GM19463 (cell line): Measurements from ENCODE around the gene LMTK2.
A peak's percentile ranks its signal among the peaks of the same experiment; 100 is the strongest.
"Not testable (repeated sequence)": the region's sequence is repeated elsewhere in the genome, so short reads cannot be mapped to it uniquely, and the experiment has no call there.

Experiments used
- ATAC-seq: cut with Tn5 transposase; IDR thresholded peaks from one replicate; pipeline ENCODE4 v1.9.1; 2021; ENCODE audit warnings: mild to moderate bottlenecking, moderate library complexity; ENCODE audit not compliant: unreplicated experiment

LMTK2 gene

DNA sequence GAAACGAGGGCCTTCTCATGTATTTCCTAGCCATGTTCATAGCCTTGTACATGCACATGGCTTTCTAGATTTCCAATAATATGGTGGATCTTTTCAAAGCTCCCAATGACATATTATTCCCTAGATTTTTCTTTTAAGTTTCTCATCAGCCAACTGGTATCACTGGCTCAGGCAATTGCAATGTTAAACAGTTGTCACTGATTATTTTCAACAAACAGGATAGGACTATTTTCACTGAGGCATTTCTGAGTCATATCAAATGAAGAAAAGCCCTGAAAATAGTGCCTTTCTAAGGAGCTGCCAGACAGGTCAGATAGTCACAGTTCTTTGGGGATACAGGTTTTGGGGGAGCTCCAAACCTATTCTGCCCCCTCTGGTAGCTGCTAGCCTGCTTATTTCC lies 4.5 kb upstream of the LMTK2 start:
- ATAC-seq, result no peak

DNA sequence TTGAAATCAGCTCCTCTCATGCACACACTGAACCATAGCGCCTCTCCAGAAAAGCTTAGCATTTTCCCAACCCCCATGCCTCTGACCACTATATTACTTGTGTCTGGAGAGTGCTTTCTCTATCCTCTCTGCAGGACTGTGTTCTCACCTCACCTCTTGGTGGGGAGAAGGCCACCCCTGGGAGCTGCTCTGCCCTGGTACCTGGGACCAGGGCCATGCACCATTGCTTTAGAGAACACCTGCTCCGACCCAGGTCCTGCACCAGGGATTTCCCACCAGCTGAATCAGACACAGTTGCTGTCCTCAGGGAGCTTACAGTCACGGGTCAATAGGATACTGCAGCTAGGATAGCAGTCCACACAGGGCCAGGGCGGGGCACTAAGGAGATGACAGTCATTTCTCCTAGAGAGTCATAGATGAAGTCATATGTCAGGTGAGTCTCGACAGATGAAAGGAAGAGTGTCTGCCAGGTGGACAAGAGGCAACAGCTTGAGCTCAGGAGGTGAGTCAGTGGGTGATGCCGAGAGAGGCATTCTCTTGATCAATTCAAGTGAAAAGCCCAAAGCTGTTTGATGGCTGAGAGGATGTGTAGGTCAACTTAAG lies 619 bp upstream of the LMTK2 start:
- ATAC-seq, result no peak

DNA sequence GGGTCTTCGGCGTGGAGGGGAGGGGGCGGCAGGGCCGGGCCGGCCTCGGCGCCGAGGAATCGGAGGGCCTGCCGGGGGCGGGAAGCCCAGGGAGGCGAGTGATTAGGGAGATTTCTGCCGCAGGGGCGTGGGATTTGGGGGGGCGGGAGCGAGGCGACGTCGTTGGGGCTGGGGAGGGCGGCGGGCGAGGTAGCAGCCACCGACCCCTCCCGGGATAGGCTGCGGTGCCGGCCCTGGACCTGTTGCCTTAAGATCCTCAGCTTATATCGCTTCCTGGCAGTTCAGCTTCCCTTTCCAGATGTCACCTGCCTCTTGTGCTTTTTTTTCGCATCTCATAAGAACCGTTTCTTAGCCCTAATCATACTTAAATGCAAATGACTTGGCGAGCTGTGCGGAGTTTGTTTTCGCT lies 655 bp downstream of the LMTK2 start:
- no peak for ATAC-seq

DNA sequence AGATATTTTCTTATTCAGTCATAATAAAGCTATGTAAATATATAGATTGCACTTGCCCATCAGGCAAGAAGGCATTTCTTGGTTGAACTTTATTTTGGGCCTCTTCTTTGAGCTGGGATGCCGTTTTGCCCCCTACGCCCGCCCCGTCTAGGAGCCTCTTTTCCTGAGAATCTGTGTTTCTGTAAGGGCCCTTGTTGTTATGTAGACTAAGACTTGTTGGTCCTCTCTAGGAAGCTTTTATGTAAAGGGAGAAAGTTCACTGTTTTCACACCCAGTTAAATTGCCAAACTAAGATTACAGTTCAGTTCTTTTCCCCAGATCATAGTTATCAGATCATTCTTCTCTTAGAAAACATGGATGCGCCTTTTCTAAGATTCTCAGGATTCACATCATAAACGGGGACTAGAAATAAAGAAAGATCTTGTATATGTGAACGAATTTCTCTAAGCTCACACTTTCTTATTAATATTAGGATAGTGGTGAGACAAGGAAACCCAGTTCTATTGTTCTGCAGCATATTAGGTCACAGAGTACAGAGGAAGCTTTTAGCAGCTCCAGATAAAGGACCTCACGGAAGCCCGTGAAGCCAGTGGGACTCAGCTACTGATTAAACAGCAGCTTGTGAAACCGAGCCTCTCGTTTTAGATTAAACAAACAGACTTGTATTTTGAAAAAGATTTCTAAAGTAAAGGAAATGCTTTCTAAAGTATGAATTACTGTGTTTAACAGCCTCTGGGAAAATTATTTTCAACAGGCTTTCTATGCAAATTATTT lies 3.8 kb downstream of the LMTK2 start:
- ATAC-seq, result no peak

DNA sequence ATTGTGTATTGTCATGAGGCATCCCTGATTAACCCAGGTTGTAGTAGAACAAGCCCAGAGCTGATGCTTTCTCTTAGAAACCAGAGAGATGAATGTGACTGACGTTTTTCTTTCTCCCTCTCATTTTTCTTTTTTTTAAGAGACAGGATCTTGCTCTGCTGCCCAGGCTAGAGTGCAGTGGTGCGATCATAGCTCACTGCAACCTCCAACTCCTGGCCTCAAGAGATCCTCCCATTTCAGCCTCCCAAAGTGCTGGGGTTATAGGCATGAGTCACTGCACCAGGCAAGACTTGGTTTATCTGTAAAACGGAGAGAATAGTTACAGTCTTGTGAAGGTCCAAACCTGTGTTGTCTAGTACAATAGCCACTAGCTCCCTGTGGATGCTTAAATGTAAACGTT lies 5.4 kb downstream of the LMTK2 start:
- no peak for ATAC-seq

DNA sequence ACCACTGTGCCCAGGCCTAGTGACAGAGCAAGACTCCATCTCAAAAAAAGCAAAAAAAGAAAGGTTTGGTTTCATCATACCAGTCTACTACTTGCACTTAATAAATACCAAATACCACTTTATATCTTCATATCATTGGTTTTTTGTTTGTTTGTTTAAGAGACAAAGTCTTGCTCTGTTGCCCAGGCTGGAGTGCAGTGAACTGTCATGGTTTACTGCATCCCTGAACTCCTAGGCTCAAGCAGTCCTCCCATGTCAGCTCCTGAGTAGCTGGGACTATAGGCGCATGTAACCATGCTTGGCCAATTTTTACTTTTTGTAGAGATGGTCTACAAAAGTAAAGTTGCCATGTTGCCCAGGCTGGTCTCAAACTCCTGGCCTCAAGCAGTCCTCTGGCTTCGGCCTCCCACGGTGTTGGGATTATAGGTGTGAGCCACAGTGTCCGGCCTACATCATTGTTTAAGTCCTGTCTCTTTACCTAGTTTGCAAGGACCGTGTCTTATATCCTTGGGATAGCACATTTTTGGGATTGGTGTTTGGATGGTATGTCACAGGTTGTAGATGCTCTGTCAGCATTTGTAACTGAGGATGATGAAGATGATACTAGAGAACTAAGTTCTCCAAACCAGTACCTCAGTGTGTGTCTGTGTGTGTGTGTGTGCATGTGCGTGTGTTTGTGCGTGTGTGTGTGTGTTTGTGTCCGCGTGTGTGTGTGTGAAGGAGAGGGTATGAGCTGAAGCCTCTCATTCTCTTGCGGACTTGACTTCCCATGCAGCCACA lies 9.3 kb downstream of the LMTK2 start:
- no peak for ATAC-seq

DNA sequence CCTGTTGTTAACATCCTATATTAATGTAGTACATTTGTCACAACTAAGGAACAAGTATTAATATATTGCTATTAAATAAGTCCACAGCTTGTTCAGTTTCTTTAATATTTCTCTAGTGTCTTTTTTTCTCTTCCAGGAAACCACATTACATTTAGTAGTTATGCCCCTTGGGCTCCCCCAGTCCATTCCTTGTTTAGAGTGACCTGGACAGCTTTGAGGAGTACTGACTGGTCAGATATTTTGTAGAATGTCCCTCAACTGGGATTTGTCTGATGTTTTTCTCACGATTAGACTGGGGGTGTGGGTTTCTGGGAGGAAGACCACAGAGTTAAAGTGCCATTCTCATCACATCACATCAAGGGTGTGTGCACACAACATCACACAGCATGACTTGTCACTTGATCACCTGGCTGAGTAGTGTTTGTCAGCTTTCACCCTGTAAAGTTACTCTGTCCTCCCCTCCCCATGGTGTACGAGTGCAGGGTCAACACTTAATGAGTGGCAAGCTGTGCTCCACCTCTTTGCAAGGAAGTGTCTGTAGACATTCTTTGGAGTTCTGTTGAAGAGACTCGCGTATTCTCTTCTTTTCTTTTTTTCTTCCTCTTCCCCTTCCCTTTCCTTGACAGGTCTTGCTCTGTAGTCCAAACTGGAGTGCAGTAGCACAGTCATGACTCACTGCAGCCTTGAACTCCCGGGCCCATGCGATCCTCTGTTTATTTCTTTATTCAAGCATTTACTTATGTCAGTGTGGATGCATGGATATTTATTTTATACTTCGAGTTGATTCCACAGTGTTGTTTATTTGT lies 10.2 kb downstream of the LMTK2 start:
- ATAC-seq, result no peak

DNA sequence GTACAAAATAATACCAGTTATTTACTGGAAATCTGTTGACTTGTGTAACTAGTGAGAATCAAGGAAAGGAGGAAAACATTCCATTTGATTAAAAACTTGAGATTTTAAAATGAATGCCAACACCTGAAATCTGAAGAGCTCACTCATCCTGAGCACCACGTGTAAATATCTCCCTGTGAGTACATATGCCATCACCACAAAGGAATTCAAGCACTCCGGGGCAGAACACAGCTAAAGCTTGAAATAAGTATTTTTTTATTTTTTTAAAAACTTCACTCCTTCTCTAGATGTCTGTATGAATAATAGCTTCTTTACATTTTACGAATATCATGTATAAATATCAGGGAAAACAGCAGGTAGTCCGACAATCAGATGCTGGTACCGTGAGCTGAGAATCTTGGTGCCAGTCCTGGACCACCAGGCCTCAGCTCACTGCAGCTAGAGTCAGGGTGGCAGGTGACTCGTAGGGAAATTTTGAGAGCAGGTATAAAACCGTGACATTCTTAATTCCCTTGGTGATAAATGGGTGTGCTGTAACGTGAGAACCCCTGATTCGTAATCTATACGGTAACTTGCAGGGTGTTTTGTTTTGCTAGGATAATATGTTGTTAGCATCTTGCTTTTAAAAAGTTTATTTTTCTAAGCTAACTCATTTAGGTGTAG lies 12.7 kb downstream of the LMTK2 start:
- no peak for ATAC-seq

DNA sequence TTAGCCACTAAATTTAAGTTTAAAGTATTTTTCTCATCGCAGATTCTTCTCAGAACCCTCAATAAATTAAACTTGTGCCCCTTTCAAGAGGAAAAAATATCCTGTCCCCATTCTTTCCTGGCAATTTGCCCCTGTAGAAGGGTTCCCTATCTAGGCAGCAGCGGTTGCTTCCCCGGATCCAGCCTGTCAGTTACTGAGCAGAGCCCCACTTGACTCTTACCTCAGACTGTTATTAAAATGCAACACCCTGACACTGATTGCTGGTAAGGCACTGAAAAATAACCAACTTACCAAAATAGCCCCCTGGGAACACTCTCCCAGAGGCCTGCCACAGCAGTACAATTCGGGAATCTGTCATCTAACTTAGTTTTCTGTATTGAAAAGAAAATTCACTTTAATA lies 13.9 kb downstream of the LMTK2 start:
- ATAC-seq, result no peak

DNA sequence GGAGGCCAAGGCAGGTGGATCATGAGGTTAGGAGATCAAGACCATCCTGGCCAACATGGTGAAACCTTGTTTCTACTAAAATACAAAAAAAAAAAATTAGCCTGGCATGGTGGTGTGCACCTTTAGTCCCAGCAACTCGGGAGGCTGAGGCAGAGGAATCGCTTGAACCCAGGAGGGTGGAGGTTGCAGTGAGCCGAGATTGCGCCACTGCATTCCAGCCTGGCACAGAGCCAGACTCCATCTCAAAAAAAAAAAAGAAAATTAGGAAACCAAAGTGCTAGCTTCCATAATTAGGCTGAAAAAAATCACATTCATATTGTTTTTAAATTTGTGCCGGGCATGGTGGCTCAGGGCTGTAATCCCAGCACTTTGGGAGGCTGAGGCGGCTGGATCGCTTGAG lies 14.7 kb downstream of the LMTK2 start:
- ATAC-seq, result not testable (repeated sequence)

DNA sequence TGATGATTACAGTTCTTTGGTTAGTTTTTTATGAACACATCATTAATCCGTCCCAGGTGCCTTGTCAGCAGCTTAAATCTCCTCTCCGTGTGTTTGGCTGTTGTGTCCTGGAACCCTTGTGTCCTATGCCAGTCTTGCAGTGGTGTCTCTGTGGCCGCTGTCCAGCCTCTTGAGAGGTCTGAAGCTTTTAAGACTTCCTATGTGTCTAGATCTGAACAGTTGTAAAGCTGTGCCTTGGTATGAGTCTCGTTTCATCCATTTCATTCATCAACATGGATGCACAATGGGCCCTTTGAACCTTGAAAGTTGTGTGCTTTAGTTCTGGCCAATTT lies 16.7 kb downstream of the LMTK2 start:
- ATAC-seq, result no peak

DNA sequence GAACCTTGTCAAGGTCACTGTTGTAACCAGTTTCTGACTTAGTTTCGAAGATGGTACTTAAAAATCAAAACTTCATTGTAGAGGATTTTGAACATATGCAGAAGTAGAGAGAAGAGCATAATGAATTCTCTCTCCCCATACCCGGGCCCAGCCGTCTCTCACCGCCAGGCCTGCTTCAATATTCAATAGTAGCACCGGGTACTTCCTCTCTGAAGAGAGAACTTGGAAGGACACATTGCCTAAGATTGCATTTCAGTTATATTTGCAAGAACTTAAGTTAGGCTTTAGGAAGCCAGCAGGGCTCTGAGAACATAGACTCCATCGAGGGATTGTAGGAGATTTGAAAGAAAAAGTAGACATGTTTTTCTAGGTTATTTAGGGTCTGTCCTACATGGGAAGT lies 19.1 kb downstream of the LMTK2 start:
- ATAC-seq, result no peak

DNA sequence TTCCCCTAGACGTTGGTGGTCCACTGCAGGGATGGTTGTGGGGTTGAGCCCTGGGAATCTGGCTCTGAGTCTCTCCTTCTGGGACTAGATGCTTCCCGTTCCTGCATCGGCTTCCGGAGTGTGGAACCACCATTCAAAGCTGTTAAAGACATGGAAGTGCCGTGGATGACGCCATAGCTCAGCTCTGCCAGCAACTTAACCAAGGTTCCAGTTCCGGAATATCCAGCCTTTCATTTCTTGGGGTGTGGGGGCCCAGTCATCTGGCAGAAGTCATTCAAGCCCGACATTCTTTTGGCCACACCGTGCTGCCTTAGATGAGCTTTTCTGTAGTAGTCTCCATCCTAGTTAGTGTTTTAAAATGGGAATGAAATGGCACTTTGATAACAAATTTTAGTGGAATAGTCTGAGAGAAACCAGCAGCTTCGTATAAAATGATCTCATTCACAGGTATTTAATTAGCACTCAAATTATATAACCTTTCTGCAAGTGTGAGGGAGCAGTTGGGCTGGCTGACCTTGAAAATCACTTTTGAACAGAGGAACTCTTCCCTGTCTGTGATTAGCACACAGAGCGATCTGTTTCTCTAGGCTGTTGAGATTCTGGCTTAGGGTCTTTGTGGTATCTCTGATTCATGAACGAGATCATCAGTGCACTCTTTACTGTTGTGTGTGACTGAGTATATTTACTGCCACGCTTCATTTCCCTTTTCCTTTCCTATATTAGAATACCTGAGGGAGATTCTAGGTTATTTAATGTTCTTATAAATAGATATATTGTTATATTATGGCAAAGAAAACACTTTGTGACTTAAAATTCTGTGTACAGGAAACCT lies 19.9 kb downstream of the LMTK2 start:
- ATAC-seq, result no peak

DNA sequence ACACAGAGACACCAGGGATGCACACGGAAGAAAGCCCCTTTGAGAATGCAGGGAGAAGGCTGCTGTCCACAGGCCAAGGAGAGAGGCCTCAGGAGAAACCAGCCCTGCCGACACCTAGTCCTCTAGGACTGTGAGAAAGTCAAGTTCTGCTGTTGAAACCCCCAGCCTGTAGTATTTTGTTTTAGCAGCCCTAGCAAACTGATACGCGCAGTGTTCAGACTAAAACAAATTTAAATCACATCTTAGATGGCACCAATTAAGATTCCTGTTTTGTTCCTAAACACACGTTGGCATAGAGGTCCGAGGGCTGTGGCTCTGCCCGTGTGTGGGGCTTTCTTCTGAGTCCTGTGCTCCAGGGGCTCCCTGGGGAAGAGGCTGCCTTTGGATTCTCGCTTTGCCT lies 21.7 kb downstream of the LMTK2 start:
- no peak for ATAC-seq

DNA sequence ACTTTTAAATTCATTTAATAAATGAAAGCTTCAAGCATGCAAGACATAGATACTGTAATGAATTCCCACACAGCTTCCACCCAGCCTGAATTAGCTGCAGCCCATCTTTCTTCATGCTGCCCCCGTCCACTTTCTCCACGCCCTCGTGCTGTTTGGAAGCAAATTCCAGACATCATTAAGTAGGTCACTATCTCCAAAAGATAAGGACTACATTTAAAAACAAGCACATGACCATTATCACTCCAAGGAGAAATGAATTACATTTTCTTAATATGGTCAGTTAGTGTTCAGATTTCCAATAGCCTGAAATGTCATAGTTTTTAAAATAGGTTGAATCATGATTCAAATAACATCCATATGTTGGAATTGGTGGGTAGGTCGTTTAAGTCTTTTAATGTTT lies 24.3 kb downstream of the LMTK2 start:
- ATAC-seq, result no peak

DNA sequence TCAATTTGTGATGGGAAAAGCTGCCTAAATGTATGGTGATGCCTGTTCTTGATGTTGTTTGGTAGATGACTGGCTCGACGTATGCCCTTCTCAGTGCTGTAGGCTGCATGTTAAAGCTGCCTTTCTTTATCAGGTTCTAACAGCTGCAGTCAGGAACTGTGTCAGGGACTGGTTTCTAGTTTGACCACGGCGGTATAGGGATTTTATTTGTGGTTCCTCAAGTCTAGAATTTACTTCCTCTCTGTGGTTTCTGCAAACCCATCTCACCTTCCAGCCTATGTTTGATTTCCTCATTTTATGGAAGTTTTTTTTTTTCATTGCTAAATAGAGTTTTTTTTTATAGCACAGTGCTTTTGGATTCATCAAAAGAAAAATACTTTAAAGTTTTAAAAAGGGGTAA lies 26.5 kb downstream of the LMTK2 start:
- peak; percentile 53 for ATAC-seq

DNA sequence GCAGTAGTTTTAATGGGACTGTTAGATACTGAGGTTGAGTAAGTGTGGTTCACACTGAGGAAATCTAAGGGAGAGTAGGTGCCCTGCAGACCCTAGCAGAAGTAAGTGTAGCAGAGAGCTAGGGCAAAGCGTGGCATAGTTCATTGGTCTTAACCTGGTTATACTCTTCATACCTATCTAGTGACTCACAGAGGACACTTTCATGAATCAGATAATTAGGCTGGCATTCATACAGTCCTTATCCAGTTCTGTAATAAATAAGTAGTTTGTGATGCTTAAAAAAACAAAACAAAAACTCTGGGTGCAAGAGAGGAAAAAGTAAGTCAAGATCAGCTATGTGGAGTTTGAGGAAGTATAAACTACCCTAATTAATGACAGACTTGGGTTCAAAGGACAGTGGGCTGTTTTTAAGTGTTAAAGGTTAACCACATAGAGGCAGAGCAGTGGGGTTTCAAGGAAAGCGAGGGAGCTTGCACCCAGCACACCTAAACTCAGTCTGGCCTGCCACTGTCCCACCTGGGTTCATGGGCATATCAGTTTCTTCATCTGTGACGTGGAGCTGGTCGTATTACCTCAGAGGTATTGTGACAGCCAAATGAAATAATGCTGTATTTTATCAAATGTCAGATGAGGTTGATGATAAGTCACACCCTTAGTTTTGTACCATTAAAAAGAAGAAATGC lies 27.1 kb downstream of the LMTK2 start:
- peak; percentile 7 for ATAC-seq

DNA sequence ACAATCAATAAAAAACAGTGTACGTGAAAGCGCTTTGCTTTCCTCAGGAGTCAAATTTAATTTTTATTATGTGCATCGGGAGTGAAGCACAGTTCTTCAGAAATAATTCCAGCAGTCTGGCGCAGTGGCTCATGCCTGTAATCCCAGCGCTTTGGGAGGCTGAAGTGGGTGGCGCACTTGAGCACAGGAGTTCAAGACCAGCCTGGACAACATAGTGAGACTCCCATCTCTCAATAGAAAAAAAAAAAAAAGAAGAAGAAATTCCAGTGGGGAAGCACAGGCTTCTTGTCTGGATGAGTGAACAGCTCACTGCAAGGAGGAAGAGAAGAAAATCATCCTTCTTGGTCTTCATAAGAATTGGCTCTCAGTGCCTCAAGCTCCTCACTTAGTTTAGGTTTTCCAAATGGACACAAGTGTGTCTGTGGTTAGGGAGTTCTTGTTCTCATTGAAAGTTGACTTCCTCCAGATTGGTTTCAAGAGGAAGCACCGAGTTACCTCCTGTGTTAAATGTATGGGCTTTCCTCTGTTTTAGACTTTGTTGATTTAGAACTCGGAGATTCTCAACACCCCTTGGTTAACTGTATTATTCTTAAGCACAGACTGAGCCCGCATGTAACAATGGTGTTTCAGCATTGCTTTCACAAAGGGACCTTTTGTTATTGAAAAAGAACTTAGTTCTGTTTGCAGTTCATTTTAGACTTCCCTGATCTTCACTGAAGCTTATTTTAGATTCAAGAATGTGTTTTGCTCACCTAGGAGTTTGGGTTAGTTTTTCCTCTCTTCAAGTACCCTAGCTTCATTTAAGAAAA lies 28.0 kb downstream of the LMTK2 start:
- ATAC-seq, result no peak

DNA sequence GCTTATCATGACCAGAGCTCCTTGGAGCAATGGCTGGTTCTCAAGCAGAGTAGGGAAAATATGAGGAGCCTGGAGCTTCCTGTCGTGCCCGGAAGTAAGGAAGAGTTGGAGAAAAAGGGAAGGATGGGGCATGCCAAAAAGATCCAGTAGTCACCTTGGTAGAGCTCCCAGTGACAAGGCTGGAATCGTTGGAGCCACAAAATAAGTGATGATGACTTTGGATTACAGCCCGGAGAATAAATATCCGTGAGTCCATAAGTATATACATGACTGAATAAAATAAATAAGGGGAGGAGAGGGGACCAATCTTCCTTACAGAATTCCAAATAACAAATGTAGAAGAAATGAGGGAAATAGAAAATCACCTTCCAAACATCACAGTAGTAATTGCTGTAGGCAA lies 29.3 kb downstream of the LMTK2 start:
- no peak for ATAC-seq
